Nephron (organoid): Measurements from ENCODE around the gene DOLK.

Experiments used
- H3K27ac Mint-ChIP-seq, 3 experiments: 2 replicates each; pipeline ENCODE4 v1.8.0; 2020; ENCODE audit warnings: mixed read lengths in 3 of 3, mild to moderate bottlenecking in 2 of 3, moderate library complexity in 1 of 3
- H3K27me3 Mint-ChIP-seq: 2 replicates; pipeline ENCODE4 v1.8.0; 2021; ENCODE audit warnings: low read depth, mild to moderate bottlenecking, moderate library complexity, mixed read lengths
- H3K36me3 Mint-ChIP-seq: 2 replicates; pipeline ENCODE4 v1.8.0; 2020; ENCODE audit warnings: low read depth, mixed read lengths
- H3K4me1 Mint-ChIP-seq: 2 replicates; pipeline ENCODE4 v1.8.0; 2020; ENCODE audit warnings: mixed read lengths
- H3K4me3 Mint-ChIP-seq, 3 experiments: 2 replicates each; pipeline ENCODE4 v1.8.0; 2020; ENCODE audit warnings: mild to moderate bottlenecking in 3 of 3, mixed read lengths in 3 of 3, moderate library complexity in 2 of 3
- H3K9me3 Mint-ChIP-seq: 2 replicates; pipeline ENCODE4 v1.8.0; 2020; ENCODE audit warnings: mixed read lengths
- CTCF ChIP-seq, 3 experiments: fragments of 200-600 bp; sonication (generic); IDR thresholded peaks; one replicate each; pipeline ENCODE4 v1.5.0; 2021; ENCODE audit warnings: antibody characterized with exemption in 3 of 3; ENCODE audit not compliant: unreplicated experiment in 3 of 3

Gene DOLK

GRCh38 chr9:128902351-128903078, 44.9 kb downstream of the DOLK start:
- TF ChIP-seq CTCF (IDR thresholded peaks at IDR 0.05; ENCODE audit: unreplicated experiment in 3 of 3): no peak
- H3K36me3 Mint-ChIP-seq: peaks cover 13% of the 10 kb centered on the region
- no peaks in the 10 kb centered on the region for H3K4me1 Mint-ChIP-seq
- H3K9me3 Mint-ChIP-seq: no peaks in the 10 kb centered on the region
- peaks cover 3% of the 10 kb centered on the region for H3K27me3 Mint-ChIP-seq
- H3K4me3 Mint-ChIP-seq: no peak overlapping the region
- no peak overlapping the region for H3K27ac Mint-ChIP-seq

- peaks cover 13% of the 10 kb centered on the region for H3K36me3 Mint-ChIP-seq
- no peaks in the 10 kb centered on the region for H3K9me3 Mint-ChIP-seq
- peaks cover 3% of the 10 kb centered on the region for H3K27me3 Mint-ChIP-seq
- TF ChIP-seq CTCF (IDR thresholded peaks at IDR 0.05; ENCODE audit: unreplicated experiment in 3 of 3): no peak
- H3K27ac Mint-ChIP-seq: no peak overlapping the region
- H3K4me3 Mint-ChIP-seq: no peak overlapping the region
- H3K4me1 Mint-ChIP-seq: no peaks in the 10 kb centered on the region
Measured at GRCh38 chr9:128901822-128902221, 45.6 kb downstream of the DOLK start.

GRCh38 chr9:128901379-128901778, 46.0 kb downstream of the DOLK start:
- Mint-ChIP-seq H3K9me3 (no peaks in the 10 kb centered on the region), H3K36me3 (peaks cover 13% of the 10 kb centered on the region), H3K27me3 (peaks cover 3% of the 10 kb centered on the region), H3K27ac (no peak overlapping the region), H3K4me1 (peaks cover under 1% of the 10 kb centered on the region), H3K4me3 (no peak overlapping the region)
- no peak for TF ChIP-seq CTCF (IDR thresholded peaks at IDR 0.05; ENCODE audit: unreplicated experiment in 3 of 3)

GRCh38 chr9:128899566-128900322, 47.7 kb downstream of the DOLK start:
- H3K4me3 Mint-ChIP-seq: no peak overlapping the region
- peak overlapping the region in 1 of 3 experiments; percentile 13 for H3K27ac Mint-ChIP-seq
- peaks cover 3% of the 10 kb centered on the region for H3K27me3 Mint-ChIP-seq
- no peak for TF ChIP-seq CTCF (IDR thresholded peaks at IDR 0.05; ENCODE audit: unreplicated experiment in 3 of 3)
- peaks cover 12% of the 10 kb centered on the region for H3K4me1 Mint-ChIP-seq
- no peaks in the 10 kb centered on the region for H3K9me3 Mint-ChIP-seq
- peaks cover 21% of the 10 kb centered on the region for H3K36me3 Mint-ChIP-seq

- peaks cover 3% of the 10 kb centered on the region for H3K27me3 Mint-ChIP-seq
- peaks cover 13% of the 10 kb centered on the region for H3K4me1 Mint-ChIP-seq
- H3K9me3 Mint-ChIP-seq: no peaks in the 10 kb centered on the region
- no peak for TF ChIP-seq CTCF (IDR thresholded peaks at IDR 0.05; ENCODE audit: unreplicated experiment in 3 of 3)
- no peak overlapping the region for H3K4me3 Mint-ChIP-seq
- H3K36me3 Mint-ChIP-seq: peaks cover 22% of the 10 kb centered on the region
- H3K27ac Mint-ChIP-seq: peak overlapping the region in 1 of 3 experiments; percentile 13
Measured at GRCh38 chr9:128898845-128899565, 48.4 kb downstream of the DOLK start.
